ENCODE measurements around the gene MMRN2. TPM values are rescaled to one million over a fixed set of nuclear protein-coding genes. Genes with fewer than 3 reads are reported as not detected.
A peak's percentile ranks its signal among the peaks of the same experiment; 100 is the strongest.
"Not testable (repeated sequence)": the region's sequence is repeated elsewhere in the genome, so short reads cannot be mapped to it uniquely, and the experiment has no call there.

The MMRN2 gene, protein sequence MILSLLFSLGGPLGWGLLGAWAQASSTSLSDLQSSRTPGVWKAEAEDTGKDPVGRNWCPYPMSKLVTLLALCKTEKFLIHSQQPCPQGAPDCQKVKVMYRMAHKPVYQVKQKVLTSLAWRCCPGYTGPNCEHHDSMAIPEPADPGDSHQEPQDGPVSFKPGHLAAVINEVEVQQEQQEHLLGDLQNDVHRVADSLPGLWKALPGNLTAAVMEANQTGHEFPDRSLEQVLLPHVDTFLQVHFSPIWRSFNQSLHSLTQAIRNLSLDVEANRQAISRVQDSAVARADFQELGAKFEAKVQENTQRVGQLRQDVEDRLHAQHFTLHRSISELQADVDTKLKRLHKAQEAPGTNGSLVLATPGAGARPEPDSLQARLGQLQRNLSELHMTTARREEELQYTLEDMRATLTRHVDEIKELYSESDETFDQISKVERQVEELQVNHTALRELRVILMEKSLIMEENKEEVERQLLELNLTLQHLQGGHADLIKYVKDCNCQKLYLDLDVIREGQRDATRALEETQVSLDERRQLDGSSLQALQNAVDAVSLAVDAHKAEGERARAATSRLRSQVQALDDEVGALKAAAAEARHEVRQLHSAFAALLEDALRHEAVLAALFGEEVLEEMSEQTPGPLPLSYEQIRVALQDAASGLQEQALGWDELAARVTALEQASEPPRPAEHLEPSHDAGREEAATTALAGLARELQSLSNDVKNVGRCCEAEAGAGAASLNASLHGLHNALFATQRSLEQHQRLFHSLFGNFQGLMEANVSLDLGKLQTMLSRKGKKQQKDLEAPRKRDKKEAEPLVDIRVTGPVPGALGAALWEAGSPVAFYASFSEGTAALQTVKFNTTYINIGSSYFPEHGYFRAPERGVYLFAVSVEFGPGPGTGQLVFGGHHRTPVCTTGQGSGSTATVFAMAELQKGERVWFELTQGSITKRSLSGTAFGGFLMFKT
- total RNA-seq (2021) (12.1 and 13.4 TPM in 2 replicates), Bru-seq, nascent RNA (percentile 39 among the genes with signal in this experiment), BruChase-seq, experiment 1, labeled RNA remaining after a 2-hour chase (percentile 50 among the genes with signal in this experiment), BruChase-seq, experiment 2, labeled RNA remaining after a 6-hour chase (percentile 56 among the genes with signal in this experiment)
- long read RNA-seq, full-length matches to known transcripts: 2 of 12 reads
- long read RNA-seq, partial matches to known transcripts: 3 of 12 reads
- long read RNA-seq, other reads (novel, unspliced or antisense): 7 of 12 reads

DNA sequence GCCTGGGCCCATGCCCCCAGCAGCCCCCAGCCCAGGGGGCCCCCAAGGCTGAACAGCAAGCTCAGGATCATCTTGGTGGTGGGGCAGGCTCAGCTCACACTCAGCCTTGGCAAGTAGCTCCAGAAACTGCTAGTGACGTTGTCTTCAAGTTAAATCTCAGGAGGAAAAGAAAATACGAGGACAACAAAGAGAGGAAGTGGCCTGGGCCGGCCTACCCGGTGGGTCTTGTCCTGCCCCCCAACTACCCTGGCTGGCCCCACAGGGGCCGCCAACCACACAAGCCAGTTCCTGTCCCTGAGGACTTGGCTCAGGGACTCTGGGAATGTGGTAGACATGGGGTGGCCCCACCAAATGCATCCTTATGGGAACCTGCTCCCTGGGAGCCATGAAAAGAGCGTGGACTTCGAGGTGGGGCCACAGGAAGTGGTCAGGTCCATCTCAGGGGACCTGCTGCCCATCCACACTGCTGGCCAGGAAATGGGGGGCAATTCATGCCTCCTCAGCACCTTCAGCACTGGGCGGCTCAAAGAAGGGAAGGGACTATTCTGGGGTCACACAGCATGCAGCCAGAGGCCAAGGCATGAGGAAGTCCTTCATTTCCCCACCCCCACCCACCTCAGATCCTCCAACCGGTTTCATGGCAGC lies at the start of gene MMRN2:
Gene MMRN2, minus strand, starts transcription at position 145 of the 645 bp plus-strand sequence. Its CDS starts 74 bp downstream, at position 71.
- no peaks in the 10 kb centered on the region for H3K27me3 ChIP-seq (ENCODE audit: insufficient read depth, low read depth)
- no peaks in the 10 kb centered on the region for H4K20me1 ChIP-seq (ENCODE audit: insufficient read depth)
- H3K9me3 ChIP-seq (ENCODE audit: insufficient read depth, low read depth): no peaks in the 10 kb centered on the region
- H3K9me2 ChIP-seq (ENCODE audit: insufficient read depth): no peaks in the 10 kb centered on the region
- intact Hi-C loops (cut with micrococcal nuclease; ENCODE audit: unreplicated experiment): loop anchor here (5.0 kb wide), 1 partner anchor 555 kb away; no protein-coding TSS in a partner anchor
- TF ChIP-seq EZH2 (IDR thresholded peaks at IDR 0.05; ENCODE audit: low read depth): no peak
- TF ChIP-seq, protein P1, sequence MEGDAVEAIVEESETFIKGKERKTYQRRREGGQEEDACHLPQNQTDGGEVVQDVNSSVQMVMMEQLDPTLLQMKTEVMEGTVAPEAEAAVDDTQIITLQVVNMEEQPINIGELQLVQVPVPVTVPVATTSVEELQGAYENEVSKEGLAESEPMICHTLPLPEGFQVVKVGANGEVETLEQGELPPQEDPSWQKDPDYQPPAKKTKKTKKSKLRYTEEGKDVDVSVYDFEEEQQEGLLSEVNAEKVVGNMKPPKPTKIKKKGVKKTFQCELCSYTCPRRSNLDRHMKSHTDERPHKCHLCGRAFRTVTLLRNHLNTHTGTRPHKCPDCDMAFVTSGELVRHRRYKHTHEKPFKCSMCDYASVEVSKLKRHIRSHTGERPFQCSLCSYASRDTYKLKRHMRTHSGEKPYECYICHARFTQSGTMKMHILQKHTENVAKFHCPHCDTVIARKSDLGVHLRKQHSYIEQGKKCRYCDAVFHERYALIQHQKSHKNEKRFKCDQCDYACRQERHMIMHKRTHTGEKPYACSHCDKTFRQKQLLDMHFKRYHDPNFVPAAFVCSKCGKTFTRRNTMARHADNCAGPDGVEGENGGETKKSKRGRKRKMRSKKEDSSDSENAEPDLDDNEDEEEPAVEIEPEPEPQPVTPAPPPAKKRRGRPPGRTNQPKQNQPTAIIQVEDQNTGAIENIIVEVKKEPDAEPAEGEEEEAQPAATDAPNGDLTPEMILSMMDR (conservative IDR thresholded peaks at IDR 0.05): no peak
- peaks cover 64% of the 10 kb centered on the region for H3K4me1 ChIP-seq (replicated peaks; ENCODE audit: insufficient read depth)
- peak within 1 kb of the TSS; percentile 72; the same call in 1 of the 2 replicates for H3K4me3 ChIP-seq
- peaks cover 11% of the 10 kb centered on the region for H3F3A ChIP-seq (ENCODE audit: insufficient read depth, low read depth)
- H3K4me2 ChIP-seq: peak within 1 kb of the TSS; percentile 87
- no peak within 1 kb of the TSS for H2AFZ ChIP-seq
- POLR2A ChIA-PET (ENCODE audit: unreplicated experiment): no interaction called here
- no TSS peak for BruUV-seq (replicated peaks)
- no peaks in the 10 kb centered on the region for H3K79me2 ChIP-seq (ENCODE audit: low read depth)
- no peak within 1 kb of the TSS for H3K27ac ChIP-seq
- CTCF ChIA-PET: no interaction called here
- H3K36me3 ChIP-seq (ENCODE audit: low read depth): no peaks in the 10 kb centered on the region
- DNase-seq: no peak

DNA sequence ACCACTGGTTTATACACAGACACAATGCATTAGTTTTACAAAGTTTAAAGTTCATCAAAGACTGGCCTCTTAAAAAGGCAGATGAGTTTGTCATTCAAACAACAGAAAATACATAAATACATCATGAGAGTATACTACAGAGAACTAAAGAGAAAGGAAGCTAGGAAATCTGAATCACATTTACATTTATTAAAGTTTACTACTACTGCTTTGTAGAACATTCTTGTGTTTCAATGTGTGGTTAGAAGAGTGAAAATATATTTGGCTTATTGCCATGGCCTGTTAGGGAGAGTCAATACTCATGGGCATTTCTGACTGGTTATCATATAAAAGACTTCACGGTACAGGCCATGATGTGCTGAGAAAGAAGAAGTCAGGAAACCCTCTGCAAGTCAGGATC lies 49.7 kb upstream of the MMRN2 start:
- H3K27ac ChIP-seq; CTCF ChIA-PET; POLR2A ChIA-PET (ENCODE audit: unreplicated experiment): not testable (repeated sequence)

DNA sequence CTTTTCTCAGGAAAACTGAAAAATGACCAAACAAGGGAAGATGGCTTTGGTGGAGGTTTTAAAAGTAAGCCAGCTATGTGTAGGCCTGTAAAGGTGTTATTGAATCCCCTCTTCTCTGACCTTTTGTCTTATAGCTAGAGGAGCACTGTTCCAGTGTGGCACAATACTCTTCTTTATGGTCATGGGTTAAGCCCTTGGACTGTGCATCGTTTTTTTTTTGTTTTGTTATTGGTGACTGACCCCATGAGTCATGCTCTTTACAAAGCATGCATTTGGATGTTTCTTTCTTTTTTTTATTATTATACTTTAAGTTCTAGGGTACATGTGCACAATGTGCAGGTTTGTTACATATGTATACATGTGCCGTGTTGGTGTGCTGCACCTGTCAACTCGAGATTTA lies 43.1 kb upstream of the MMRN2 start:
- H3K9me3 ChIP-seq (ENCODE audit: insufficient read depth, low read depth): no peaks in the 10 kb centered on the region
- no peaks in the 10 kb centered on the region for H3K79me2 ChIP-seq (ENCODE audit: low read depth)
- no TSS peak for BruUV-seq (replicated peaks)
- no peaks in the 10 kb centered on the region for H3K9me2 ChIP-seq (ENCODE audit: insufficient read depth)
- H3K36me3 ChIP-seq (ENCODE audit: low read depth): no peaks in the 10 kb centered on the region
- peaks cover 6% of the 10 kb centered on the region for H3K4me1 ChIP-seq (replicated peaks; ENCODE audit: insufficient read depth)
- intact Hi-C loops (cut with micrococcal nuclease; ENCODE audit: unreplicated experiment): no loop called here
- H2AFZ ChIP-seq: no peak overlapping the region
- H3K4me2 ChIP-seq: no peak overlapping the region
- H4K20me1 ChIP-seq (ENCODE audit: insufficient read depth): no peaks in the 10 kb centered on the region
- ChIA-PET CTCF (no interaction called here), POLR2A (ENCODE audit: unreplicated experiment) (interaction anchor here (0.7 kb wide), 1 partner anchor 237 kb away, joined by 5 read pairs; no protein-coding TSS in a partner anchor)
- TF ChIP-seq, protein P1 (conservative IDR thresholded peaks at IDR 0.05): no peak
- no peak for TF ChIP-seq EZH2 (IDR thresholded peaks at IDR 0.05; ENCODE audit: low read depth)
- no peak for DNase-seq
- no peak overlapping the region for H3K4me3 ChIP-seq
- no peaks in the 10 kb centered on the region for H3F3A ChIP-seq (ENCODE audit: insufficient read depth, low read depth)
- H3K27me3 ChIP-seq (ENCODE audit: insufficient read depth, low read depth): no peaks in the 10 kb centered on the region
- no peak overlapping the region for H3K27ac ChIP-seq

More for the DNA sequence above, 49.7 kb upstream of the MMRN2 start:
- DNase-seq; H3K4me2 ChIP-seq; BruUV-seq (replicated peaks); H3K4me1 ChIP-seq (replicated peaks; ENCODE audit: insufficient read depth); H3F3A ChIP-seq (ENCODE audit: insufficient read depth, low read depth); H3K27me3 ChIP-seq (ENCODE audit: insufficient read depth, low read depth); H4K20me1 ChIP-seq (ENCODE audit: insufficient read depth); H3K79me2 ChIP-seq (ENCODE audit: low read depth); H3K4me3 ChIP-seq; H2AFZ ChIP-seq; H3K36me3 ChIP-seq (ENCODE audit: low read depth); H3K9me2 ChIP-seq (ENCODE audit: insufficient read depth); H3K9me3 ChIP-seq (ENCODE audit: insufficient read depth, low read depth); intact Hi-C loops (cut with micrococcal nuclease; ENCODE audit: unreplicated experiment): not testable (repeated sequence)

DNA sequence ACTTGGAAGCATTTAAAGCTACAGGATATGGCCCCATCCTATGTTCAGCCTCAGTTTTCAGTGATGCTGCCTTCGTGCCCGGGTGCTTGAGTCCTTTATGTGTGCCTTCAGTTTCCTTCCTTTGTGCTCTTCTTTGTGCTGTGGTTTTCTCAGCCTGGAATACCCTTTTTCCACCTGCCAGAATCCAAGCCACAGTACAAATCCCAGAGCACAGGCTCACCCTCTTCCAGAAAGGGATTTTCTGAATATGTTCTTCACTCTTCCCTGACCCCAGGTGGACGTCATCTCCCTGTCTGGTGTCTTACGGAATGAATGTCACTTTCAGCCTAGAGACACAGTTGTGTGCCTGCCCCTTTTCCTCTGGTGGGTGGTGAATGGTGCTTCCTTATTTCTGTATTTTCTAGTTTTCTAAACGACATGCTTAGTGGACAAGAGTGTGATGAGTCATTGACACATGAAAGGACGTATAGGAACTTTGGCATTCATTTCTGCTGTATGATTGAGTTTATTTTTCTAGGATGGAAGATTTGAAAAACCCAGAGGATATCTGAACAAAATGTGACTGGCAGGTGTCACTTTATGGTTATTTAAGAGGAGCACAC lies 42.5 kb upstream of the MMRN2 start:
- H3F3A ChIP-seq (ENCODE audit: insufficient read depth, low read depth); H3K9me2 ChIP-seq (ENCODE audit: insufficient read depth); H3K9me3 ChIP-seq (ENCODE audit: insufficient read depth, low read depth); H3K4me3 ChIP-seq; H3K27ac ChIP-seq; DNase-seq; H4K20me1 ChIP-seq (ENCODE audit: insufficient read depth); H2AFZ ChIP-seq; POLR2A ChIA-PET (ENCODE audit: unreplicated experiment); H3K4me1 ChIP-seq (replicated peaks; ENCODE audit: insufficient read depth); H3K79me2 ChIP-seq (ENCODE audit: low read depth); H3K4me2 ChIP-seq; CTCF ChIA-PET; BruUV-seq (replicated peaks); intact Hi-C loops (cut with micrococcal nuclease; ENCODE audit: unreplicated experiment); H3K36me3 ChIP-seq (ENCODE audit: low read depth); H3K27me3 ChIP-seq (ENCODE audit: insufficient read depth, low read depth): not testable (repeated sequence)

All from PC-9 (cell line).